Measurements from ENCODE around the gene SLC36A4.
"Not testable (repeated sequence)": the region's sequence is repeated elsewhere in the genome, so short reads cannot be mapped to it uniquely, and the experiment has no call there.

SLC36A4 gene
- long read RNA-seq, donor 1, full-length matches to known transcripts: 4 of 4 reads
- long read RNA-seq, donor 1, partial matches to known transcripts: 0 of 4 reads
- long read RNA-seq, donor 1, other reads (novel, unspliced or antisense): 0 of 4 reads
- long read RNA-seq, donor 2: 0 reads
- long read RNA-seq, donor 3, partial matches to known transcripts: 0 of 1 reads
- long read RNA-seq, donor 3, other reads (novel, unspliced or antisense): 0 of 1 reads
- long read RNA-seq, donor 4, full-length matches to known transcripts: 4 of 4 reads
- long read RNA-seq, donor 4, partial matches to known transcripts: 0 of 4 reads
- long read RNA-seq, donor 4, other reads (novel, unspliced or antisense): 0 of 4 reads
- long read RNA-seq, donor 5, full-length matches to known transcripts: 2 of 2 reads
- long read RNA-seq, donor 5, partial matches to known transcripts: 0 of 2 reads
- long read RNA-seq, donor 5, other reads (novel, unspliced or antisense): 0 of 2 reads
- long read RNA-seq, donor 6, full-length matches to known transcripts: 2 of 2 reads
- long read RNA-seq, donor 6, partial matches to known transcripts: 0 of 2 reads
- long read RNA-seq, donor 6, other reads (novel, unspliced or antisense): 0 of 2 reads
- long read RNA-seq, donor 7, full-length matches to known transcripts: 6 of 6 reads
- long read RNA-seq, donor 7, partial matches to known transcripts: 0 of 6 reads
- long read RNA-seq, donor 7, other reads (novel, unspliced or antisense): 0 of 6 reads
- long read RNA-seq, donor 8, full-length matches to known transcripts: 2 of 2 reads
- long read RNA-seq, donor 8, partial matches to known transcripts: 0 of 2 reads
- long read RNA-seq, donor 8, other reads (novel, unspliced or antisense): 0 of 2 reads

GRCh38 chr11:93197380-93198214 lies at the start of gene SLC36A4:
TSS of gene SLC36A4 (minus strand) at chr11:93197991. CDS start at chr11:93197832, 159 bp downstream.
- DNase-seq: peak; percentile 92

DNA sequence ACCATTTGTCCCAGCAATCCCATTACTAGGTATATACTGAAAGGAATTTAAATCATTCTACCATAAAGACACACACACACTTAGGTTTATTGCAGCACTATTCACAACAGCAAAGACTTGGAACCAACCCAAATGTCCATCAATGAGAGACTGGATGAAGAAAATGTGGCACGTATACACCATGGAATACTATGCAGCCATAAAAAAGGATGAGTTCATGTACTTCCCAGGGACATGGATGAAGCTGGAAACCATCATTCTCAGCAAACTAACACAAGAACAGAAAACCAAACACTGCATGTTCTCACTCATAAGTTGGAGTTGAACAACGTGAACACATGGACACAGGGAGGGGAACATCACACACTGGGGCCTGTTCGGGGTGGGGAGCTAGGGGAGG lies 49.0 kb upstream of the SLC36A4 start:
- DNase-seq: not testable (repeated sequence)

- no peak for DNase-seq
Measured at GRCh38 chr11:93244018-93244417, 46.2 kb upstream of the SLC36A4 start.

- DNase-seq: no peak
Measured at GRCh38 chr11:93239966-93240365, 42.2 kb upstream of the SLC36A4 start.

DNA sequence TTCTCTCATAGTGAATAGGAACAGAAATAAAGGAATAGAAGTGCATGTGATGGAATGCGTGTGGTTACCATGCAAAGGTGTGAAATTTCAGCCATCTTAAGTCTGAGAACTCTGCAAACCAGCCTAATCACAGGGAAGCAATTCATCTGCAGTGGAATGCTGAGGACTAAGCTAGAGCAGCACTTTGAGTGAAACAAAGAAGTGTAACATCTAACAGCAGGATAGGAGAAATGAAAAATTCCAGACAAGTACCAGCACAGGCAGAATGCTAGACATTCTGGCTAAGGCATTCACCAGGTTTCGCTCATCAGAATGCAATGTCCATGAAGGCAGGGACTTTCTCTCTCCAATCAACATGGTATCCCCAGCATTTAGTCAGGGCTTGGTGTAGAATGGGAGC lies 41.2 kb upstream of the SLC36A4 start:
- no peak for DNase-seq

GRCh38 chr11:93236741-93237675 lies 39.2 kb upstream of the SLC36A4 start:
- DNase-seq: no peak

GRCh38 chr11:93234602-93235207 lies 36.9 kb upstream of the SLC36A4 start:
- peak; percentile 42 for DNase-seq

DNA sequence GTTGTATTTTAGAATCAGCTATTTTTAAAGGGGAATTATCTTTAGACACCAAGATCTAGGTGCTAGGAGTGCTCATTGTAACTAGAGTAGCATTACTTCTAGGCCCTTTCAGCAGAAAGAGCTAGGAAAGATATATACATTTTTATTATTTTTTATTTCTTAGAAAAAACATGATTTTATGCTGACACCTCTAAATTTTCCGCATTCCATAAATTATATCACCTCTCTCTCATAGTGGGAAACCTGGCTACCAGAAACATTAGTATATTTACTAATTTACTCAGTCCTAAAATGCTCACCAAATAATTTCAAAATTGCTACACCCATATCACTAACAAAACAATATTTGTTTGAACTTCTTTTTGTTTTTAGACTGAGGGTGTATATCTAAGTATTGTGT lies 32.1 kb upstream of the SLC36A4 start:
- DNase-seq: no peak

DNA sequence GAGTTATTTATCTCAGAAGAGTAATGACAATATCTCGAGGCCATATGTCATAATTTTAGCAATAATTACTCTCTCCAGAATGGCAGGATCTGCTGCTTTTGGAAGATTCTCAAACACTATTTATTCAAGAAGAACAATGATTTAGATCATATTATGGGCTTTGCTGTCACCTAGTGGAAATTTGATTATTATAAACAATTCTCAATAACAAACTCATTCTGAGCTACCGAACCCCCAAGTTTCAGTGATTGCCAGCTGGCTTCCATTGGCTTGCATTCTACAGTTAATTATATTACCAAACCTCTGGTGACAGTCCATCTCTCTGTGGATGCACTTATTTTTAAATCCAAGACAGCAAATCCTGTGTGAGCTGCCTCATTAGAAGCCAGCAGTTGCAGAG lies 27.9 kb upstream of the SLC36A4 start:
- no peak for DNase-seq

GRCh38 chr11:93221539-93221938 lies 23.7 kb upstream of the SLC36A4 start:
- DNase-seq: no peak

- no peak for DNase-seq
Measured at GRCh38 chr11:93220078-93220477, 22.3 kb upstream of the SLC36A4 start.

GRCh38 chr11:93219440-93219839 lies 21.6 kb upstream of the SLC36A4 start:
- DNase-seq: no peak

DNA sequence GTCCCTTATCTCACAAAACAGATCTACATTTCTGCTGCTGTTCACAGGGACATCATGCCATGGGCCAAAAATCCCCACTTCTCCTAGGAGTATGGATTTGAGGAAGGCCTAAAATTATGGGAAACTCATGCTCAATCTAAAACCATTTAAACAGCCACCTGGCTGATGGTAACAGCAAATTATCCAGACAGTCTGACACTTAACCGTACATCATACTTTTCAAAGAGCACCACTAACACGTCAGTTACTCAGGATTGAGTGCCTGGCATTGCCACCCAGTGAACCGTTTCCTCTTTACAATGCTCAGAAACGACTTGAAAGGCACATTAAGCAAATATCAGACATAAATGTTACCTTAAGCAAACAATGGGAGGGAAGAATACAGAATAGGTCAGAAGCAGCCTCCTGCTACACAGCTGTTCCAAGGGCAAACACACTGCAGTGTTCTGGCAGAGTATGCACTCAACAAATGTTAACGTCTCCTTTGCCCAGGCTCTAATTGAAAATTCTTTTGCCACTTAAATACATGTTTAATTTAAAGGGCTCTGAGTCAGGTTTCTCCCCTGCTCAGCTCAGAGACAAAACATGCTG lies 18.8 kb upstream of the SLC36A4 start:
- no peak for DNase-seq

GRCh38 chr11:93213622-93214021 lies 15.8 kb upstream of the SLC36A4 start:
- no peak for DNase-seq

DNA sequence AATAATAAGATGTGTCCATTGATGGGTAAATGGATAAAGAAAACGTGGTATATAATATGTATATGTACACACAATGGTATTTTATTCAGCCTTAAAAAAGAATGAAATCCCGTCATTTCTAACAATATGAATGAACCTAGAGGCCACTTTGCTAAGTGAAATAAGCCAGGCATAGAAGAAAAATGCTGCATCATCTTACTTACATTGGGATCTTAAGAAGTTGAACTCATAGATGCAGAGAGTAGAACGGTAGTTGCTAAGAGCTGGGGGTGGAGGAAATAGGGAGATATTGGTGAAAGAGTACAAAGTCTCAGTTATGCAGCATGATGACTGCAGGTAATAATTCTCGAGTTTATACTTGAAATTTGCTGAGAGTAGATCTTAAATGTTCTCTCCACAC lies 14.3 kb upstream of the SLC36A4 start:
- DNase-seq: no peak

DNA sequence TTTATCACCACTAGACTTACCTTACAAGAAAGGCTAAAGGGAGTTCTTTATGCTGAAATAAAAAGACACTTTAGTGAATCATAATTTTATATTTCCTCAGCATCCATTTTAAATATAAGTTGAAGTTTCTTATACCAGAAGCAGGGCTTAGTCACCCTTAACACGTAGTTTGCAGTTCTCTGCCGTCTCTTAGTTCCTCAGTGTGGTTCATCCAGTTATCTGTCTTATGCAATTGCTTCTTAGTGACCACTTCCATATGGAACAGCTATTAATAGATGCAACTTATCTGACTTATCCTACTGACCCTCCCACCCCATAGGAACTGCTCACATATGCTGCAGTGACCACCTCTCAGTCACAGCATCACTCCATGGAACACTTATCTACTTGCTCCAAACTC lies 11.7 kb upstream of the SLC36A4 start:
- no peak for DNase-seq

- no peak for DNase-seq
Measured at GRCh38 chr11:93208663-93209270, 11.0 kb upstream of the SLC36A4 start.

GRCh38 chr11:93199616-93200015 lies 1.8 kb upstream of the SLC36A4 start:
- DNase-seq: no peak

GRCh38 chr11:93198215-93198845 lies 539 bp upstream of the SLC36A4 start:
- DNase-seq: no peak

Data from right kidney (tissue), 9 donors.